ENCODE measurements around the gene HOXD8.

Gene HOXD8

DNA sequence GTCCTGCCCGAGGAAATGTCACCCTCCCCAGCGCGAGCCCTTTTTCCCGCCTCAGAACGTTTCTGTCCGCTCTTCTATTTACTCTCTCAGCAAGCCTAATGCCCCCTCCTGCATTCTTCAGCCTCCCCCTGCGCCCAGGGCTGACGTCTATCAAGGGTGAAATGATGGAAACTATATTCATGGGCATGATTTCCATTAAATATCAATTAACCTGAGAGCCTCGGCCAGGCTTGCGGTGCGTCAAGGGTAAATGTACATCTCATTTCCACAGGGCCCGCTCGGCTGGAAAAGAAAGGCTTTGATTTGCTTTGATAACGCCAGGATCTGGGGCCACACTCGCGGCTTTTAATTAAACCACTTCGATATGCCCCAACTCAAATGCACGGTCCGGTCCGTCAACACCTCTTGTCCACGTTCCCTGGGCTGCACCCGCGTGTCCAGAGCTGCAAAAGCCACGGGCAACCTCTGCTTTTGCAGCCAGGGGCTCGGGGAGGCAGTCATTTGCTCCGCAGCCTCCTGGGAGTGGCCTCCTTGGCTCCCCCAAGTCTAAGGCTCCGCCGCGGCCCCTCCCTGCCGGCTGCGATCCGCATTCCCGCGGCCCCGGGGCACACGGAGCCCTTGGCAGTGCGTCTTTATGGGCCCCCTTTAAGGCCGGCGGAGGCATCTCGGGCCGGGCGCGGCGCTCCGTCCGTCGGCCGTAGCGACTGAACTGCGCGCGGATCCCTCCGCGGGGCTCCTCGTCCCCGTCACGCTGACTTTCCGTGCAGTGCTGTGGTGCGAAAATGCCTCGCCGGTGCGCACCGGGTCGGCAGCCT is at the start of gene HOXD8:
Gene HOXD8, plus strand, starts transcription at position 724 of the 815 bp plus-strand sequence. CDS start 662 bp downstream, outside the sequence.
- DNase-seq: no peak

GRCh38 chr2:176079831-176080539 is 49.5 kb upstream of the HOXD8 start:
- no peak for DNase-seq

DNA sequence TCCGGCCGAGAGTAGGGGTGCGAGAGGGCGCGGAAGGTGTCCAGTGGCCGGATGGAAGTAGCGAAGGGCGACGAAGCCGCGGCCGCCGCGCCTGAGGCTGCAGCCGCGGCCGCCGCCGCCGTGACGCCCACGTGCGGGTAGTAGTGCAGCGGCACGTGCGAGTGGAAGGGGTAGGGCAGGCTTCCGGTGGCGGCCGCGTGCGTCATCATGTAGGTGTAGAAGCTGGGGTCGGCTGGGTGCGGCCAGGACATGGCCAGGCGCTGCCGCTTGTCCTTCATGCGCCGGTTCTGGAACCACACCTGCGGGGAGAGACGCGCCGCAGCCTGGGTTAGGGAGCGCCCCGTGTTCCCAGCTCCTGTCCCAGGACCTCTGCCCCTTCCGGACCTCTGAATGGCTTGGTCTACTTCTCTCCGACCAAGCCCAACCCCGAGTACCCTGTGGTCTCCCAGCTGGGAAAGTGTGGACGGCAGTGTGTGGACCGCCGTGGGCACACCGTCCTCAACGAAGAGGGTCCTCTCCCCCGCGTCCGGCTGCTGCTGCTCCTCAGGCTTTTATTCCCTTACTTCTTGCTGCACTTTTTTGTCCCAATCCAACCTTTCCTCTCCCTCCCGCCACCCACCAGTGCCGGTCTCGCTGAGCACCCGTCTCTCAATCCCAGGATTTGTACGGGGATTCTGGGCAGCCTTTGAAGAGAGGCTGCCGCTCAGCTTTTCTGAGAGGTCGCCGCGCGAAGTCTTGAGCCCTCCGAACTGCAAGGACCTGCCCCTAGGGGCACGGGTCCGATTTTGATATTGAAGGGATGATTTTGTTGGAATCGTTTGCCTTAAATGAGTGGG is 48.7 kb upstream of the HOXD8 start:
- DNase-seq: no peak

DNA sequence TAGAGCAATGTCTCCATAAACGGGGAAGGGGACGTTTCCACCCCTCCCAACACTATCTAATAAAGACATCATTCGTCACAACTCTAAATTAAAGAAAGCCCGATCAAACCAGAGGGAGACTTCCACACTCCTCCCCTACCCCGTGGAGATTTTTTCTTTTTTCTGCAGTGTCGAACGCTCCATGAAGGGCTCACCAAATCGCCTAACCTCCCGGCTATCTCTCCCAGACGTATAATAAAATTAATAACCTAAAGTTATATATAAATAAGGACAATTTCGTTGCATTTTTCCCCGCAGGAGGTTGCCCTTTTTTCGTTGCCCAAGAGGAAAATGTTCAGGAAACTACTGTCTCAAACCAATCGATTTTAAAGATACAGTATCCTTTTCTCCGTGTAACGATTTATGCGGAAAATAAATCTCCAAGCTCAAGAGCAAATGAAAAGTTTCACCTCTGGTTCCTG is 48.1 kb upstream of the HOXD8 start:
- no peak for DNase-seq

- no peak for DNase-seq
These were observed 47.5 kb upstream of the HOXD8 start for GRCh38 chr2:176081837-176082524.

GRCh38 chr2:176082525-176082823 is 47.0 kb upstream of the HOXD8 start:
- no peak for DNase-seq

- no peak for DNase-seq
These were observed 46.4 kb upstream of the HOXD8 start for GRCh38 chr2:176082824-176083751.

DNA sequence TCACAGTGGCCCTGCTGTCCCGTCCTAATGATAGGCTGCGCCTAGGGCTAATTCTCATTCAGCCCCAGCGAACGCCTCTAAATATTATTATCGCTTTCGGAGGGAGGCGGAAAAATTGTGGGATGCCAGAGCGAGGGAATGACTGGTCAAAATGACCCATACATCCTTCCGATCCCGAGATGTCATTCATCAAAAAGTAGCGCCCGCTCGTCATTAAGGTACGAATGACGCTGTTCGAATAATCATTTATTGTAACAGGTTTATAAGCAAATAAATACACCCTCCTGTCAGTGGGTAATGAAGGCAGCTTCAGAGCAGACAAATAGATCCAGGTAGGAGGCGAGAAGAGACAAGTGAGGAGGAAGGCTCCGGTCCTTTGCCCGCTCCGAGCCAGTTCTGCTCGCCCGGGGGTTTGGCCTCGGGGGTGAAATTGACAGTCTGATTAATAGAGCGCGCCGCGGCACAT is 45.7 kb upstream of the HOXD8 start, which contains the start of gene EVX2:
Gene EVX2, minus strand, starts transcription at position 167 of the 466 bp plus-strand sequence. CDS start 186 bp downstream, outside the sequence.
- DNase-seq: no peak

GRCh38 chr2:176084611-176085119 is 44.8 kb upstream of the HOXD8 start:
- DNase-seq: no peak

DNA sequence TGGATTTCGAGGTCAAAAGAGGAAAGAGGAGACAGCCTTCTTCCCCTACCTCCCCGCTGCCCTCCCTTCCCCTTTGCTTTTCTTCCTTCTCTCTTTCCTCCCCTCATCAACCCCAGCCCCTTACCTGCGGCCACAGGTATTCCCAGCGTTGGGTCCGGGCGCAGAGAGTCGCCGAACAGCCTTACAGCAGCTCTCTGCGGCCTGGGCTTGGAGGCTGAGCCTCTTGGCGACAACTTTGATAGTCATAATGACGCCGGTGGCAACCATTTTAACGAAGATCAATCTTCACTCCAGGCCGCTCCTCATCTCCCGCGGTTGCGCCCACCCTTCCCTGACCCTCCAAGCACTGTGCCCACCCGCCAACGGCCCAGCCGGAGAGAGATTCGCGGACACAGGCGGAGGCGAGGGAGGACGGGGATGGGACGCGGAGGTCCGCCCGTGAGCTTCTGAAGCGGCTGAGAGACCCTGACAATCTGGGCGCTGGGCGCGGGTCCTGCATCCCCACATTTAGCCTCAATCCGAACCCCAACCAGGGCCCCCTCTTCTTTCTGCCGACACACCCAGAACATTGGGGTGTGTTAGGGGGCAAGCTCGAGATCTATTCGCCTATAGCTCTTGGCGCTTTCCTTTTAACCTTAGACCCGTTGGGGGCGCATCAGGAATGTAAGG is 44.3 kb upstream of the HOXD8 start:
- no peak for DNase-seq

GRCh38 chr2:176085861-176086771 is 43.4 kb upstream of the HOXD8 start:
- DNase-seq: no peak

GRCh38 chr2:176087330-176088047 is 42.0 kb upstream of the HOXD8 start:
- no peak for DNase-seq

DNA sequence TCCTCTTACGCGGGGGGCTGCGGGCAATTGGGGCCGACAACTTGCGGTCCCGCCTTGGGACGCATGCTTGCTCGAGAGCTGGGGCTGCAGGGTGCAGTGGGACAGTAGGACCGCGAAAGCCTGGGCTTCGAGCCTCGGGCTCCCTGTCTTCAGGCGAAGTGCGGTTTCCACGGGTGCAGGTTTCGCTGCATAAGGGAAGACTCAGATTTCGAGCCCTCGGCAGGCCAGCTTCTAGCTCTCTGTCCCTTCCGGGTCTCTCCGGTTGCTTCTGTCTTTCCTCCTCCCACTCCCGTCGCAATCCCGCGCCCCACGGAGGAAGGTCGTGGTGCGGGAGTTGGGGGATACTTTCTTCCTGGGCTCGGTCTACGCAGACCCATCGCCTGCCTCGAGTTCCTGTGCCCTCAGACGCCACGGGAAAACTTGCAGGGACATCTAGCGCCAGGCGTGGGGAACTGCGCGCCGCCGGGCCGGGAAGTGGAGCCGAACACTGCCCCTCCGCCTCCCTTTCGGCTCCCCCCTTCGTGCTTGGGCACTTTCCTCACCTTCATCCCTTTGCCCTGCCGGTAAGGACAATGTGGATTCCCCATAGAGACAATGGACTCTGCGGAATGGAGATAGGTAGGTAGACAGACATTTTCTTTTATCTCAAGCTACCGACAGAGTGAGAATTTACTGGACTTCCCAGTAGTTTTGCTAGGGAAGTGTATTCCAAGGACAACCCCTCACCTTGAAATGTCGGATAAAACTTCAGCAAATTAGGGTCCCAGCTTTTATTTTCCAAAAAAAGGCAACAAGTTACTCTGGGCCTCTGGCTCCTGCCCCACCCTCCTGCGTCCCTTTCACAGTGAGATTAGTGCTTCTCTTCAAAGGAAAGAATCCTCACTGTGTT is 41.2 kb upstream of the HOXD8 start:
- no peak for DNase-seq

- no peak for DNase-seq
These were observed 40.3 kb upstream of the HOXD8 start for GRCh38 chr2:176088937-176089842.

DNA sequence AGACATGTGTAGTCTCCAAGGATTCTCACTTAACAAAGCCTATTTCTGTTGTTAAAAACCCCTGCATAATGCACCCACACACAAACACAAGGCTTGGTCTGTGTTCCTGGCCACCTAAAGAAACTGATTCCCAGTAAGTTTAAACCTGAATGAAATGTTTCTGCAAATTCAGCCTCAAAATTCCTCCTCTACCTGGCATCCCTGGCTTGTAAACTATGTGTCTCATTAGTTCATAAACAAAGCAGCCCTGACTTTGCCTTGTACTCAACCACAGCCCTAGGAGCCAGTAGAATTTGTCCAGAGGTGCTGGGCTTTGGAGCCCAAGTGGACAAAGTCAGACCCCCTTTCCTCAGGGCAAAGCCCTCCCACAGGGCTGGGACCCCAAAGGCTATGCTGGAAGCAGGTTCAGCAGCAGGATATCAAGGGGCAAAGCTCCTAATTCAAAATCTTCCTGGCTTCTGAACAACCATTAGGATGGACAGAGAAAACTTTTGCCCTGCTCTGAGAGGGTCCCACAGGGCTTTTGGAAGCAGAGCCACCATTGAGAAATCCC is 39.6 kb upstream of the HOXD8 start:
- no peak for DNase-seq

- DNase-seq: no peak
These were observed 38.6 kb upstream of the HOXD8 start for GRCh38 chr2:176090862-176091261.
